GM23338 (cell line): ENCODE results near the gene MMP28. TPM values are rescaled to one million over a fixed set of nuclear protein-coding genes. Genes with fewer than 3 reads are reported as not detected.

ENCODE experiments used
- ATAC-seq: fragments of 200-7000 bp; cut with Tn5 transposase; 3 replicates; pipeline ENCODE4 v1.9.1; 2020
- DNase-seq: peaks from one replicate; pipeline ENCODE4 v3.0.0-alpha.2; 2015; ENCODE audit warnings: low spot score
- H2AFZ ChIP-seq: fragments of 200-600 bp; sonication (generic); 2 replicates; pipeline ENCODE4 v1.8.0; 2016; ENCODE audit warnings: antibody characterized with exemption, mild to moderate bottlenecking, moderate library complexity
- H3F3A ChIP-seq: fragments of 200-600 bp; sonication (generic); replicated peaks from 2 replicates; pipeline ENCODE4 v1.8.0; 2017; ENCODE audit warnings: antibody characterized with exemption, mixed run types, low read depth
- H3K27ac ChIP-seq: fragments of 200-600 bp; sonication (generic); 2 replicates; pipeline ENCODE4 v1.6.1; 2016; ENCODE audit warnings: low read depth
- H3K27me3 ChIP-seq: fragments of 200-600 bp; sonication (generic); 2 replicates; pipeline ENCODE4 v1.8.0; 2016; ENCODE audit warnings: mild to moderate bottlenecking, mixed run types, moderate library complexity; ENCODE audit not compliant: insufficient read depth
- H3K36me3 ChIP-seq: fragments of 200-600 bp; sonication (generic); 2 replicates; pipeline ENCODE4 v1.8.0; 2016; ENCODE audit warnings: mild to moderate bottlenecking; ENCODE audit not compliant: insufficient read depth
- H3K4me1 ChIP-seq: fragments of 200-600 bp; sonication (generic); 2 replicates; pipeline ENCODE4 v1.8.0; 2016; ENCODE audit warnings: mild to moderate bottlenecking, moderate library complexity; ENCODE audit not compliant: insufficient read depth
- H3K4me2 ChIP-seq: fragments of 200-600 bp; sonication (generic); 2 replicates; pipeline ENCODE4 v1.7.1; 2017; ENCODE audit warnings: mixed run types
- H3K4me3 ChIP-seq: fragments of 200-600 bp; sonication (generic); 2 replicates; pipeline ENCODE4 v1.6.1; 2016; ENCODE audit warnings: mixed run types
- H3K79me2 ChIP-seq: fragments of 200-600 bp; sonication (generic); replicated peaks from 2 replicates; pipeline ENCODE4 v1.8.0; 2017; ENCODE audit warnings: mild to moderate bottlenecking; ENCODE audit not compliant: insufficient read depth
- H3K9me2 ChIP-seq: fragments of 200-600 bp; sonication (generic); 2 replicates; pipeline ENCODE4 v1.8.0; 2017; ENCODE audit not compliant: insufficient read depth
- H4K20me1 ChIP-seq: fragments of 200-600 bp; sonication (generic); replicated peaks from 2 replicates; pipeline ENCODE4 v1.8.0; 2017; ENCODE audit warnings: mild to moderate bottlenecking; ENCODE audit not compliant: insufficient read depth
- H3K27ac Mint-ChIP-seq: 2 replicates; pipeline ENCODE4 v1.8.0; 2020; ENCODE audit warnings: inconsistent platforms, mild to moderate bottlenecking, moderate library complexity, mixed read lengths
- H3K27me3 Mint-ChIP-seq: 3 replicates; pipeline ENCODE4 v1.8.0; 2022; ENCODE audit warnings: low read depth, mild to moderate bottlenecking, moderate library complexity, mixed read lengths, inconsistent platforms; ENCODE audit not compliant: insufficient read depth, poor library complexity
- H3K36me3 Mint-ChIP-seq: 3 replicates; pipeline ENCODE4 v1.8.0; 2021; ENCODE audit warnings: low read depth, mild to moderate bottlenecking, inconsistent platforms, moderate library complexity, mixed read lengths
- H3K4me1 Mint-ChIP-seq: 3 replicates; pipeline ENCODE4 v1.8.0; 2020; ENCODE audit warnings: mild to moderate bottlenecking, inconsistent platforms, mixed read lengths
- H3K4me3 Mint-ChIP-seq: 3 replicates; pipeline ENCODE4 v1.8.0; 2021; ENCODE audit warnings: moderate library complexity, mild to moderate bottlenecking, inconsistent platforms, mixed read lengths
- H3K9me3 Mint-ChIP-seq: 3 replicates; pipeline ENCODE4 v1.8.0; 2020; ENCODE audit warnings: moderate library complexity, mild to moderate bottlenecking, inconsistent platforms, mixed read lengths
- EZH2phosphoT487 ChIP-seq: fragments of 200-600 bp; sonication (generic); IDR thresholded peaks from one replicate; pipeline ENCODE4 v1.8.1; 2018; ENCODE audit warnings: antibody characterized with exemption; ENCODE audit not compliant: unreplicated experiment
- JUNB ChIP-seq: IDR thresholded peaks from one replicate; pipeline ENCODE4 v1.6.1; 2016; ENCODE audit warnings: antibody characterized with exemption; ENCODE audit not compliant: unreplicated experiment
- NANOG ChIP-seq: IDR thresholded peaks from 2 replicates; pipeline ENCODE4 v1.6.1; 2016; ENCODE audit warnings: antibody characterized with exemption, borderline replicate concordance
- POLR2AphosphoS5 ChIP-seq: IDR thresholded peaks from 2 replicates; pipeline ENCODE4 v1.6.1; 2016; ENCODE audit warnings: antibody characterized with exemption, low read depth
- ZNF331 ChIP-seq: fragments of 250-450 bp; sonication (Bioruptor Pico); IDR thresholded peaks from 2 replicates; pipeline ENCODE4 v1.5.0; 2020; ENCODE audit warnings: low read depth, mild to moderate bottlenecking, moderate library complexity
- polyA plus RNA-seq: library from polyadenylated mRNA; unstranded; fragments of >200 nt; fragmentation: Nextera tagmentation; extraction: Ambion mirVana; gene quantifications from 2 replicates; pipeline ENCODE4 v1.2.1, GENCODE V29; 2016
- total RNA-seq: library from RNA; depleted of rRNA; stranded (reverse); fragments of >200 nt; shearing (Covaris generic); gene quantifications from 2 replicates; pipeline ENCODE4 v1.2.3, GENCODE V29; 2014
- TF ChIP-seq, protein P1 (sequence below), 2 experiments: fragments of 200-600 bp in 1 of 2; sonication (generic) in 1 of 2; conservative IDR thresholded peaks; 2 replicates each; pipeline versions ENCODE4 v1.5.1 to v1.6.1; 2016 to 2017; ENCODE audit warnings: antibody characterized with exemption in 2 of 2, low read depth in 2 of 2, mild to moderate bottlenecking in 2 of 2, moderate library complexity in 1 of 2
- TF ChIP-seq, protein P2 (sequence below): fragments of 250-450 bp; sonication (Bioruptor Pico); IDR thresholded peaks from 2 replicates; pipeline ENCODE4 v1.5.0; 2020; ENCODE audit warnings: mild to moderate bottlenecking, moderate library complexity
- TF ChIP-seq, protein P3 (sequence below): IDR thresholded peaks from one replicate; pipeline ENCODE4 v1.6.1; 2018; ENCODE audit warnings: antibody characterized with exemption; ENCODE audit not compliant: unreplicated experiment

The MMP28 gene
- total and polyA plus RNA-seq, 2 experiments from 2014 or later: not detected

DNA sequence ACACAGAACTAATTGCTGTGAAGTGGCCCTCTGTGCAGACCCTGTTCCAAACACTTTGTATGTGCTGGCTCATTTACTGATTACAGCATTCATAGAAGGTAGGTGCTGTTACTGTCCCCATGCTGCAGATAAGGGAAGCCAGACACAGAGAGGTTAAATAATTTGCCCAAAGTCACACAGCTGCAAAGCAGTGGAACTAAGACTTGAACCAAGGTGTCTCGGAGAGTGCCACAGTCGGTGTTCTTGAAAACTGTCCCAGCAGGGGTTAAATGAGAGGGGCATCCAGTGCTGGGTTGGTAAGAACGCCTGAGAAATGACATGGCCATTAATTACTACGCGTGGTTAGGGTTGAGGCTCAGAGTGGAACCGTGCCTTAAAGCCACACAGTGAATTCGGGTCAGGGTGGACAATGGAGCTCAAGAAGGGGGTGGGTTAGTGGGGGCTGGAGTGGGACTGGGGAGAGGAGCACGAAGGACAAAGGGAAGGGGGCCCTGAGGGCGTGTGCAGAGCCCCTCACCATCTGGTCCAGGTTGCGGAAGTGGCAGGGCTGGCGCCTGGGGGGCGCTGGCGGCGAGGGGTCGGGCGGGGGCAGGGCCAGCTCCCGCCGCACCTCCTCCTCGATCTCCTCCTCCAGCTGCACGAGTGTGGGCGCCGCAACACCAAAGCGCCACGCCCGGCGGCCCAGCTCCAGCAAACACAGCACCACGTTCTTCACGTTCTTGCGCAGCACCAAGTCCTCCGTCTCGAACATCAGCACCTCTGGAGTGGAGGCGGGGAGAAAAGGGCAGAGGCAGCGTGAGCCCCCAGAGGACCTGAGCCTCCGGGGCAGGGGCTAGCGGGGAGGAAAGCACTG, 45.7 kb downstream of the MMP28 start:
- Histone ChIP-seq H3K4me1 (peaks cover 6% of the 10 kb centered on the region; the same call in 1 of the 2 replicates), H3K27me3 (peaks cover 24% of the 10 kb centered on the region), H3K9me2 (no peaks in the 10 kb centered on the region), H4K20me1 (no peaks in the 10 kb centered on the region), H3K79me2 (no peaks in the 10 kb centered on the region), H3K27ac (no peak overlapping the region), H3K4me2 (peak overlapping the region; percentile 89), H3K4me3 (peak overlapping the region; percentile 59), H3K36me3 (no peaks in the 10 kb centered on the region), H2AFZ (peak overlapping the region; percentile 97), H3F3A (no peaks in the 10 kb centered on the region)
- ATAC-seq: peak; percentile 53
- peaks cover 36% of the 10 kb centered on the region for H3K27me3 Mint-ChIP-seq
- TF ChIP-seq, protein P1, sequence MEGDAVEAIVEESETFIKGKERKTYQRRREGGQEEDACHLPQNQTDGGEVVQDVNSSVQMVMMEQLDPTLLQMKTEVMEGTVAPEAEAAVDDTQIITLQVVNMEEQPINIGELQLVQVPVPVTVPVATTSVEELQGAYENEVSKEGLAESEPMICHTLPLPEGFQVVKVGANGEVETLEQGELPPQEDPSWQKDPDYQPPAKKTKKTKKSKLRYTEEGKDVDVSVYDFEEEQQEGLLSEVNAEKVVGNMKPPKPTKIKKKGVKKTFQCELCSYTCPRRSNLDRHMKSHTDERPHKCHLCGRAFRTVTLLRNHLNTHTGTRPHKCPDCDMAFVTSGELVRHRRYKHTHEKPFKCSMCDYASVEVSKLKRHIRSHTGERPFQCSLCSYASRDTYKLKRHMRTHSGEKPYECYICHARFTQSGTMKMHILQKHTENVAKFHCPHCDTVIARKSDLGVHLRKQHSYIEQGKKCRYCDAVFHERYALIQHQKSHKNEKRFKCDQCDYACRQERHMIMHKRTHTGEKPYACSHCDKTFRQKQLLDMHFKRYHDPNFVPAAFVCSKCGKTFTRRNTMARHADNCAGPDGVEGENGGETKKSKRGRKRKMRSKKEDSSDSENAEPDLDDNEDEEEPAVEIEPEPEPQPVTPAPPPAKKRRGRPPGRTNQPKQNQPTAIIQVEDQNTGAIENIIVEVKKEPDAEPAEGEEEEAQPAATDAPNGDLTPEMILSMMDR (conservative IDR thresholded peaks at IDR 0.05; ENCODE audit: low read depth in 2 of 2): peak in 1 of 2 experiments; percentile 24; a peak in 3 of 4 replicates
- no peak for TF ChIP-seq JUNB
- no peaks in the 10 kb centered on the region for H3K36me3 Mint-ChIP-seq
- DNase-seq: peak; percentile 59
- H3K9me3 Mint-ChIP-seq: no peaks in the 10 kb centered on the region
- peaks cover 31% of the 10 kb centered on the region for H3K4me1 Mint-ChIP-seq
- no peak overlapping the region for H3K27ac Mint-ChIP-seq
- peak overlapping the region; percentile 64 for H3K4me3 Mint-ChIP-seq

DNA sequence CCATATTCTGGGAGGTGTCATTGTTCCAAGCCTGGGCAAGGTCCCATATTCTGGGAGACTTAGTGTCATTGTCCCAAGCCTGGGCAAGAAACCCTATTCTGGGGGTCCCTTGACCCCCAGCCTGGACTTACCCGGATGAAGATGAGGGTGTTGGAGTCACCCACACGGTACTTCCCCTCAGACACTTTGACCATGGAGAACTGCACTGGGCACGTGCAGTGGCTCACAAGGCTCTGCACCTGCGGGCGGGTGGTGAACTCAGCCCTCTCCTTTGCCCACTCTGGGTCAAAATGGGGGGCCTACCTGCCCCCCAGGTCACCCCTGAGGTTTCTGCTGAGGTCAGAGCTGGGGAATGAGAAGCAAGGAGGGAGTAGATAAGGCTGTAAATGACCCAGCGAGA, 46.5 kb downstream of the MMP28 start:
- H3K27me3 ChIP-seq: peaks cover 24% of the 10 kb centered on the region
- H3K27ac Mint-ChIP-seq: no peak overlapping the region
- ATAC-seq (no peak), DNase-seq (no peak)
- no peak overlapping the region for H3K4me2 ChIP-seq
- H3K9me3 Mint-ChIP-seq: no peaks in the 10 kb centered on the region
- no peaks in the 10 kb centered on the region for H3K9me2 ChIP-seq
- no peak overlapping the region for H3K27ac ChIP-seq
- no peak overlapping the region for H3K4me3 Mint-ChIP-seq
- 0 out of 2 replicates have a peak, but pooled peaks cover under 1% of the 10 kb centered on the region for H3F3A ChIP-seq
- no peaks in the 10 kb centered on the region; the same call in 1 of the 2 replicates for H4K20me1 ChIP-seq
- H3K4me1 ChIP-seq: peaks cover 6% of the 10 kb centered on the region; the same call in 1 of the 2 replicates
- peaks cover 34% of the 10 kb centered on the region for H3K27me3 Mint-ChIP-seq
- H2AFZ ChIP-seq: no peak overlapping the region
- no peaks in the 10 kb centered on the region for H3K79me2 ChIP-seq
- no peaks in the 10 kb centered on the region for H3K36me3 ChIP-seq
- no peaks in the 10 kb centered on the region for H3K36me3 Mint-ChIP-seq
- H3K4me3 ChIP-seq: no peak overlapping the region
- peaks cover 31% of the 10 kb centered on the region for H3K4me1 Mint-ChIP-seq
- no peak for TF ChIP-seq NANOG
- TF ChIP-seq, protein P2, sequence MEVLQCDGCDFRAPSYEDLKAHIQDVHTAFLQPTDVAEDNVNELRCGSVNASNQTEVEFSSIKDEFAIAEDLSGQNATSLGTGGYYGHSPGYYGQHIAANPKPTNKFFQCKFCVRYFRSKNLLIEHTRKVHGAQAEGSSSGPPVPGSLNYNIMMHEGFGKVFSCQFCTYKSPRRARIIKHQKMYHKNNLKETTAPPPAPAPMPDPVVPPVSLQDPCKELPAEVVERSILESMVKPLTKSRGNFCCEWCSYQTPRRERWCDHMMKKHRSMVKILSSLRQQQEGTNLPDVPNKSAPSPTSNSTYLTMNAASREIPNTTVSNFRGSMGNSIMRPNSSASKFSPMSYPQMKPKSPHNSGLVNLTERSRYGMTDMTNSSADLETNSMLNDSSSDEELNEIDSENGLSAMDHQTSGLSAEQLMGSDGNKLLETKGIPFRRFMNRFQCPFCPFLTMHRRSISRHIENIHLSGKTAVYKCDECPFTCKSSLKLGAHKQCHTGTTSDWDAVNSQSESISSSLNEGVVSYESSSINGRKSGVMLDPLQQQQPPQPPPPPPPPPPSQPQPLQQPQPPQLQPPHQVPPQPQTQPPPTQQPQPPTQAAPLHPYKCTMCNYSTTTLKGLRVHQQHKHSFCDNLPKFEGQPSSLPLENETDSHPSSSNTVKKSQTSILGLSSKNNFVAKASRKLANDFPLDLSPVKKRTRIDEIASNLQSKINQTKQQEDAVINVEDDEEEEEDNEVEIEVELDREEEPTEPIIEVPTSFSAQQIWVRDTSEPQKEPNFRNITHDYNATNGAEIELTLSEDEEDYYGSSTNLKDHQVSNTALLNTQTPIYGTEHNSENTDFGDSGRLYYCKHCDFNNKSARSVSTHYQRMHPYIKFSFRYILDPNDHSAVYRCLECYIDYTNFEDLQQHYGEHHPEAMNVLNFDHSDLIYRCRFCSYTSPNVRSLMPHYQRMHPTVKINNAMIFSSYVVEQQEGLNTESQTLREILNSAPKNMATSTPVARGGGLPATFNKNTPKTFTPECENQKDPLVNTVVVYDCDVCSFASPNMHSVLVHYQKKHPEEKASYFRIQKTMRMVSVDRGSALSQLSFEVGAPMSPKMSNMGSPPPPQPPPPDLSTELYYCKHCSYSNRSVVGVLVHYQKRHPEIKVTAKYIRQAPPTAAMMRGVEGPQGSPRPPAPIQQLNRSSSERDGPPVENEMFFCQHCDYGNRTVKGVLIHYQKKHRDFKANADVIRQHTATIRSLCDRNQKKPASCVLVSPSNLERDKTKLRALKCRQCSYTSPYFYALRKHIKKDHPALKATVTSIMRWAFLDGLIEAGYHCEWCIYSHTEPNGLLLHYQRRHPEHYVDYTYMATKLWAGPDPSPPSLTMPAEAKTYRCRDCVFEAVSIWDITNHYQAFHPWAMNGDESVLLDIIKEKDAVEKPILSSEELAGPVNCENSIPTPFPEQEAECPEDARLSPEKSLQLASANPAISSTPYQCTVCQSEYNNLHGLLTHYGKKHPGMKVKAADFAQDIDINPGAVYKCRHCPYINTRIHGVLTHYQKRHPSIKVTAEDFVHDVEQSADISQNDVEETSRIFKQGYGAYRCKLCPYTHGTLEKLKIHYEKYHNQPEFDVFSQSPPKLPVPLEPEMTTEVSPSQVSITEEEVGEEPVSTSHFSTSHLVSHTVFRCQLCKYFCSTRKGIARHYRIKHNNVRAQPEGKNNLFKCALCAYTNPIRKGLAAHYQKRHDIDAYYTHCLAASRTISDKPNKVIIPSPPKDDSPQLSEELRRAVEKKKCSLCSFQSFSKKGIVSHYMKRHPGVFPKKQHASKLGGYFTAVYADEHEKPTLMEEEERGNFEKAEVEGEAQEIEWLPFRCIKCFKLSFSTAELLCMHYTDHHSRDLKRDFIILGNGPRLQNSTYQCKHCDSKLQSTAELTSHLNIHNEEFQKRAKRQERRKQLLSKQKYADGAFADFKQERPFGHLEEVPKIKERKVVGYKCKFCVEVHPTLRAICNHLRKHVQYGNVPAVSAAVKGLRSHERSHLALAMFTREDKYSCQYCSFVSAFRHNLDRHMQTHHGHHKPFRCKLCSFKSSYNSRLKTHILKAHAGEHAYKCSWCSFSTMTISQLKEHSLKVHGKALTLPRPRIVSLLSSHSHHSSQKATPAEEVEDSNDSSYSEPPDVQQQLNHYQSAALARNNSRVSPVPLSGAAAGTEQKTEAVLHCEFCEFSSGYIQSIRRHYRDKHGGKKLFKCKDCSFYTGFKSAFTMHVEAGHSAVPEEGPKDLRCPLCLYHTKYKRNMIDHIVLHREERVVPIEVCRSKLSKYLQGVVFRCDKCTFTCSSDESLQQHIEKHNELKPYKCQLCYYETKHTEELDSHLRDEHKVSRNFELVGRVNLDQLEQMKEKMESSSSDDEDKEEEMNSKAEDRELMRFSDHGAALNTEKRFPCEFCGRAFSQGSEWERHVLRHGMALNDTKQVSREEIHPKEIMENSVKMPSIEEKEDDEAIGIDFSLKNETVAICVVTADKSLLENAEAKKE (CRISPR knock-in tag): no peak
- TF ChIP-seq, protein P3, sequence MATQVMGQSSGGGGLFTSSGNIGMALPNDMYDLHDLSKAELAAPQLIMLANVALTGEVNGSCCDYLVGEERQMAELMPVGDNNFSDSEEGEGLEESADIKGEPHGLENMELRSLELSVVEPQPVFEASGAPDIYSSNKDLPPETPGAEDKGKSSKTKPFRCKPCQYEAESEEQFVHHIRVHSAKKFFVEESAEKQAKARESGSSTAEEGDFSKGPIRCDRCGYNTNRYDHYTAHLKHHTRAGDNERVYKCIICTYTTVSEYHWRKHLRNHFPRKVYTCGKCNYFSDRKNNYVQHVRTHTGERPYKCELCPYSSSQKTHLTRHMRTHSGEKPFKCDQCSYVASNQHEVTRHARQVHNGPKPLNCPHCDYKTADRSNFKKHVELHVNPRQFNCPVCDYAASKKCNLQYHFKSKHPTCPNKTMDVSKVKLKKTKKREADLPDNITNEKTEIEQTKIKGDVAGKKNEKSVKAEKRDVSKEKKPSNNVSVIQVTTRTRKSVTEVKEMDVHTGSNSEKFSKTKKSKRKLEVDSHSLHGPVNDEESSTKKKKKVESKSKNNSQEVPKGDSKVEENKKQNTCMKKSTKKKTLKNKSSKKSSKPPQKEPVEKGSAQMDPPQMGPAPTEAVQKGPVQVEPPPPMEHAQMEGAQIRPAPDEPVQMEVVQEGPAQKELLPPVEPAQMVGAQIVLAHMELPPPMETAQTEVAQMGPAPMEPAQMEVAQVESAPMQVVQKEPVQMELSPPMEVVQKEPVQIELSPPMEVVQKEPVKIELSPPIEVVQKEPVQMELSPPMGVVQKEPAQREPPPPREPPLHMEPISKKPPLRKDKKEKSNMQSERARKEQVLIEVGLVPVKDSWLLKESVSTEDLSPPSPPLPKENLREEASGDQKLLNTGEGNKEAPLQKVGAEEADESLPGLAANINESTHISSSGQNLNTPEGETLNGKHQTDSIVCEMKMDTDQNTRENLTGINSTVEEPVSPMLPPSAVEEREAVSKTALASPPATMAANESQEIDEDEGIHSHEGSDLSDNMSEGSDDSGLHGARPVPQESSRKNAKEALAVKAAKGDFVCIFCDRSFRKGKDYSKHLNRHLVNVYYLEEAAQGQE: no peak
- no peak for TF ChIP-seq POLR2AphosphoS5
- no peak for TF ChIP-seq ZNF331 (CRISPR knock-in tag)
- no peak for TF ChIP-seq EZH2phosphoT487
